HG03342 (cell line): ENCODE measurements around the gene ENDOD1.
"Not testable (repeated sequence)": the region's sequence is repeated elsewhere in the genome, so short reads cannot be mapped to it uniquely, and the experiment has no call there.

Source experiments
- ATAC-seq: cut with Tn5 transposase; IDR thresholded peaks from one replicate; pipeline ENCODE4 v1.9.1; 2021; ENCODE audit warnings: mild to moderate bottlenecking, moderate library complexity; ENCODE audit not compliant: unreplicated experiment

The ENDOD1 gene, protein sequence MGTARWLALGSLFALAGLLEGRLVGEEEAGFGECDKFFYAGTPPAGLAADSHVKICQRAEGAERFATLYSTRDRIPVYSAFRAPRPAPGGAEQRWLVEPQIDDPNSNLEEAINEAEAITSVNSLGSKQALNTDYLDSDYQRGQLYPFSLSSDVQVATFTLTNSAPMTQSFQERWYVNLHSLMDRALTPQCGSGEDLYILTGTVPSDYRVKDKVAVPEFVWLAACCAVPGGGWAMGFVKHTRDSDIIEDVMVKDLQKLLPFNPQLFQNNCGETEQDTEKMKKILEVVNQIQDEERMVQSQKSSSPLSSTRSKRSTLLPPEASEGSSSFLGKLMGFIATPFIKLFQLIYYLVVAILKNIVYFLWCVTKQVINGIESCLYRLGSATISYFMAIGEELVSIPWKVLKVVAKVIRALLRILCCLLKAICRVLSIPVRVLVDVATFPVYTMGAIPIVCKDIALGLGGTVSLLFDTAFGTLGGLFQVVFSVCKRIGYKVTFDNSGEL

DNA sequence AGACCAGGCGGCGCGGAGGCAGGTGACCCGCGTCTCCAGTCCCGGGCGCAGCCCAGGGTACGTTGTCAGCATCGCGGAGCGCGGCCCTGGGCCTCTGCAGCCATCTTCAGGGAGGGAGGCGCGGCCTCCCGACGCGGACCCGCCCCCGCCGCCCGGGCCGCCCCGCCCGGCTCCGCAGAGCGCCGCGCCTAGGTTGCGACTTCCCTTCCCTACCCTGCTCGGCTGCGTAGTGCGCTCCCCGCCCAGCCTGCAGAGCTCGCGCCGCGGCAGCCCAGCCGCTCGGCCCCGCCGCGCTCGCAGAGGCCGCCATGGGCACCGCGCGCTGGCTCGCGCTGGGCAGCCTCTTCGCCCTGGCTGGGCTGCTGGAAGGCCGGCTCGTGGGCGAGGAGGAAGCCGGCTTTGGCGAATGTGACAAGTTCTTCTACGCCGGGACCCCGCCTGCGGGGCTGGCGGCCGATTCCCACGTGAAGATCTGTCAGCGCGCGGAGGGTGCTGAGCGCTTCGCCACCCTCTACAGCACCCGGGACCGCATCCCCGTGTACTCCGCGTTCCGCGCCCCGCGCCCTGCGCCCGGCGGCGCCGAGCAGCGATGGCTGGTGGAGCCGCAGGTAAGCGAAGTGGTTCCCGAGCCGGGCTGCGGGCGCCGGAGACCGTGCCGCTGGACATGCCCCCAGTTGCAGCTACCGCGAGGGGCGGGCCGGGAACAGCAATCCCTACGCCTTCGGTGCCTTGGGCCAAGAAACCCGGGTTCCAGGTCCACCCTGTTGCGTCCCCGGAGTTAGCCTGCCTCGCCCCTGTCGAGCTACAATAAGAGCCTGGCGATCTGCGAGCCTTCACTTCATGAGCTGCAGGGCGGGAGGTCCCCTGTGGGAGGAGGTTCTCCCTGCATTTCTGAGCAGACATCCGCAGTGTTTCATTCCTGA lies at the start of gene ENDOD1:
Gene ENDOD1 (plus strand): TSS at position 227 of the 923 bp plus-strand sequence. CDS start 82 bp downstream, at position 309.
- ATAC-seq, result peak; percentile 89

DNA sequence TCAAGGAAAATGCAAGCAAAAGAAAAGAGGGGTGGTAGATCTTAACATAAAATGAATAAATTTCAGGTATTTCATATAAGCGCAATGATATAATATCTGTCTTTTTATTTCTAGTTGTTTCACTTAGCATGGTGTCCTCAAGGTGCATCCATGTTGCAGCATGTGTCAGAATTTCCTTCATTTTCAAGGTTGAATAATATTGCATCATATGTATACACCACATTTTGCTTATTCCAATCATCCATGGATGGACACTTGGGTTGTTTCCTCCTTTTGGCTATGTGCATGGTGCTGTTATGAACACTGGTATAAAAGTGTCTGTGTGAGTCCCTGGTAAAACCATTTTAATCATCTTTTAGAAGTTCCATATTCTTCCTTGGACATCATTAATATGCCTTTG lies 47.4 kb upstream of the ENDOD1 start:
- no peak for ATAC-seq

DNA sequence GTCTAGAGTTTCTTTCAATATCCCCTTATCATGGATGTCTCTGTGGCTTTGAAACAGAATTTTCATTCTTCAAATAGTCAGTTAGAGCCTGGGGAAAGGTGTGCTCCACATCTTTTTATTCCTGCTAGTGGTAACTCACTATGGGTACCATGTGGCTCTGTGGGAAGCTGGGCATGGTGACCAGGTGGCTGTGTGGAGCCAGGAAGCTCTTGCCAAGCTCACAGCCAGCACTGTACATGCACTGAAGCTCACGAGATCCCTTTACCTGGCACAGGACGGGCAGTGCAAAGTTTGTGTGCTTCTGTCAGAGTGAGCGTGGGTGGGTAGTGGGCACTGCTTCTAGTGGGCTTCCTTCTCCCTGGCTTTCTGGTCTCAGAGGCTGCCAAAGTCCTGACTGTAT lies 46.7 kb upstream of the ENDOD1 start:
- no peak for ATAC-seq

DNA sequence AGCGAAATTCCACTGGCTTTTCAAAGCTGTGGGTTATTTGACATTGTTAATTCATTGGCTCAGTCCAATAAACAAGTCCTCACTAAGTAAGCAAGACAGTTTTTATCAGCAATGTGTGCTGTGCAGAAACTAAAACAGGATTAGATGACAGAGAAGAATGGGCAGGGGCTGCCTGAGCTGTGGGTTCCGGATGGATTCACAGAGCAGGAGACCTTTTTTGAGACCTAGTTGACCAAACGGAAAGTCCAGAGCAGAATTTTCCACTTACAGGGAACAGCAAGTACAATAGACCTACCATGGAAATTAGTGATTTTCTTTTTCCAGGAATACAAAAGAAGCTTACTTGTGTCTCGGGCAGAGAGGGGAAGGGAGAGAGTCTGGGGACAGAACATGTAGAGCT lies 45.6 kb upstream of the ENDOD1 start:
- no peak for ATAC-seq

DNA sequence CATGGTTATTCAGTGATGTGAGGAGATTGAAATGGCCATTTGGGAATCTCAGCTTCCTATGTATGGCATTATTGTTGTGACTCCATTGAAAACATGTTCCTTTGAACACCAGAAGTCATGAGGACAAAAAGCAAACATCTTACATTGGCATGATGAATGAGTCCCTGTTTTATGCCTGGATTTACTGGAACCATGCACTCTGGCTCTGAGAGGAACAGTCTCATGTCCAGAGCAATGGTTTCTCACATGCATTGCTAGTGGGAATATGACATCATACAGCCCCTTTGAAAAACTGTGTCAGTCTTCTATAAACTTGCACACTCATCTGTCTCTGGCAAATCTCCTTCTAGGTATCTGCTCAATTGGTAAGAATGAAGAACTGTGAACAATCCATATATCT lies 43.8 kb upstream of the ENDOD1 start:
- ATAC-seq, result no peak

DNA sequence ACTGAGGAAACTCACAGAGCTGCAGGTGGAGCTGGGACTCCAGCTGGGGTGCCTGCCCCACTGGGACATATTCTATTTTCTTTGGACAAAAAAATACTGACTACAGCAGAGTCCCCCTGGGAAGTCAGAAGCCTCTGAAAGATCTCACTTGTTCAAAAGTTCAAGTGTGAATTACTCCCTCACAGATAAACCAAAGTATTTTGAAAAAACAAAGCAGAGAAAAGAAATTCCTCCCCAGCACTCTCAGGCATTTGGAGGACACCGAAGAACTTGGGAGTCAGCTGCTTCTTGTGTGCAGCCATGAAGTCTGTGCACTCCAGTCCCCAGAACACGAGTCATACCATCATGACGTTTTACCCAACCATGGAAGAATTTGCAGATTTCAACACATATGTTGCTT lies 40.5 kb upstream of the ENDOD1 start, which contains the start of gene KDM4F:
Gene KDM4F (plus strand): TSS at position 301 of the 400 bp plus-strand sequence.
- ATAC-seq, result not testable (repeated sequence)

DNA sequence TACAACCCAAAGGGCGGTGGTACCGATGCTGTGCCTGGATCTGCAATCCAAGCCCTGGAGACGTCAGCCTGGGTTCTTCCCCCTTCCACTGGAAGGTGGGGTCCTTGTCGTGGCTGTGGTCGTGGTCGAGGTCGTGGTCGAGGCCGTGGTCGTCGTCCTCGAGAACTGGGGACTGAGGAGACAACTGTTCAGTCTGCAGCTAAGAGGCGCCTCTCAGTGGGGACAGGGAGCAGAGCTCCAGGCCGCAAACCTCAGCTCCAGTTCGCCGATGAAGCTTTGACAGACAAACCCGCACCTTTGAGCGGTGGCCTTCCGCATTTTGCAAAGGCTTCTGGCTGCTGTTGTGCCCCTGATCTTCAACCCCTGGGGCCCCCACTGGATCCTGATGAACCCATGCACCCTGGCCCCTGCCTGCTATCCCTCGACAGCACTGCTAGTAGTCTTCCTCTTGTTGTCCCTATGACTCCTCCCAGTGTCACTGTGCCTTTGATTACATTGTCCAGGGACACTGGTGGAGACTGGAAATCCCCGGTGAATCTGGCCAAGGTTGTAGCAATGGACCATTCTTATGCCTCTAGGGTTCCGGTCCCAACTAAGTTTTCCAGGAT lies 38.9 kb upstream of the ENDOD1 start:
- ATAC-seq, result no peak

DNA sequence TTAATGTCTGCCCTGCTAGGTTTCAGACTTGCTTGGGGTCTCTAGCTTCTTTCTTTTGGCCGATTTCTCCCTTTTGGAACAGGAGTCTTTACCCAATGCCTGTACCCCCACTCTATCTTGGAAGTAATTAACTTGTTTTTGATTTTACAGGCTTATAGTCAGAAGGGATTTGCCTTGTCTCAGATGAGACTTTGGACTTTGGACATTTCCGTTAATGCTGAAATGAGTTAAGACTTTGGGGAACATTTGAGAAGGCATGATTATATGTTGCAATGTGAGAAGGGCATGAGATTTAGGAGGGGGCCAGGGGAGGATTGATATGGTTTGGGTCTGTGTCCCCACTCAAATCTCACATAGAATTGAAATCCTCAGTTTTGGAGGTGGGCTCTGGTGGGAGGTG lies 35.3 kb upstream of the ENDOD1 start:
- no peak for ATAC-seq

DNA sequence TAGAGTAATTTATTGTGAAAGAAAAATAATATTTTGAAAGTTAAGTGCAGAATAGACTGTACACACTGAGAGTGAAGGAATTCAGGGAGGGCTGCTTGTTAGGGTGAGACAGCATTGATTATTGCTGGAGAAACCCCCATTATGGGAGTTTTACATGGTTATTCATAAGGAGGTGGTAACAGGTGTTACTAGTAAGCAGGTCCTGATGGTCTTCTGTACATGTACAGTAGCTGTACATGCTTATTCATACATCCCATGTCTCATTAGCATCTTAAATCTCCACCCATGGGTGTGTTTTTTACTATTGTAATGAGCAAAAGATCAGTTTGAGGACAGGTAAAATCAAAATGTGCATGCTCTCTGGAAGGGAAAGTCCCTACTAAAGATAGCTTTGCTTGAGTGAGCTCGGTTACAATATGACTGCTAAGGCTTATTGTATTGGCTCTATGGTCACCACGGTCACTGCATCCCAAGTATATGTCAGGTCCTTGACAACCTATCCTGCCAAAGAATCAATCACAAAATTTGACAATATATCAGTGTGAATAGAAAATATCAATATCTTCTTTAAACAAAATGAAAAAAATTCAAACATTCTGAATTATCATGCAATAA lies 34.3 kb upstream of the ENDOD1 start:
- peak; percentile 97 for ATAC-seq

DNA sequence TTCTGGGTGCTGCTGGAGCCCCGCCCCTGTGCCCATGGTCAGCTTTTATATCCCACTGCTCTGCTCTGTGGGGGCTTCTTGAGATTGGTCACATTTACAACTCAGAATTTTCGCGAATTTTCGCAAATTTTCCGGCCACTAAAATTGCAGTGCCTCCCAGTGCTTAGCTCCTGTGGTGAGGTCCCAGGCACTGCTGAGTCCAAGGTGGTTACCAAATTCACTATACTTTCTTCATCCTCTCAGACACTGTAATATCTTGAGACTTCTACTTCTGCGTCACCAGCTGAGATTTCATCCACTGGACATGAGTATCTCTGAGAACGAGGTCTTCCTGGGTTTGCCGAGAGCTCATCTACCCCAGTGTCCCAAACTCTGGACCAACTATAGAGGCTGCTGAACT lies 31.7 kb upstream of the ENDOD1 start:
- ATAC-seq, result no peak

DNA sequence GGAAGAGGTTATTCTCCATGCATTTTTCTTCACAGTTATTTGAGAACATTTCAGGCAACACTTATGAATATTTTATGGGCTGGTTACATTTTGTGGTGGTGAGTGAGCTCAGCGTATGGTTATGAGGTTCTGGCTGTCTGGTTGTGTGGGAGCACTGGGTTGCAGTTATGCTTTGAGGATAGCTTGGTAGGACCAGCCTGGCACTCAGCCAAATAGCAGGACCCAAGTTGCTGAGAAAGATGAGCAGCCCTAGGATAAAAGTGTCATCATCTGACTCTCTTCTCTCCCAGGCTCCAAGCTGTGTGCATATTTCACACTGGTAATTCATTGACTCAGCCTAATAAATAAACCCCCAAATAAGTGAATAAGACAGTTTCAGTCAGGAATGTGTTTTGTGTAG lies 31.0 kb upstream of the ENDOD1 start:
- ATAC-seq, result no peak

DNA sequence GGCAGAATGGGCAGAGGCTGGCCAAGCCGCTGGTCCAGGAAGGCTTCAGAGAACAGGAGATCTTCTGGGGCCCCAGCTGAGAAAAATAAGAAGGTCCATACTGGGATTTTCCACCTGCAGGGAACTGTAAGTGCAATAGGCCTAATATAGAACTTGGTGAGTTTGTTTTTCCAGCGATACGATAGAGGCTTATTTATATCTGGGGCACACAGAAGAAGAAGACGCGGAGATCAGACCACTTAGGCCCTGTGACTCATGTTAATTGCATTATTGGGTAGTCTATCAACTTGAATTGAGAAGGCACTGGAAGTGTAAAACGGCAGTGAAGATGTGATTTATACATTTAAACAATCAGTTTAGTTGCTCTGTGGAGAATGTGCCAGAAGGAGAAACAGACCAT lies 30.6 kb upstream of the ENDOD1 start:
- no peak for ATAC-seq

DNA sequence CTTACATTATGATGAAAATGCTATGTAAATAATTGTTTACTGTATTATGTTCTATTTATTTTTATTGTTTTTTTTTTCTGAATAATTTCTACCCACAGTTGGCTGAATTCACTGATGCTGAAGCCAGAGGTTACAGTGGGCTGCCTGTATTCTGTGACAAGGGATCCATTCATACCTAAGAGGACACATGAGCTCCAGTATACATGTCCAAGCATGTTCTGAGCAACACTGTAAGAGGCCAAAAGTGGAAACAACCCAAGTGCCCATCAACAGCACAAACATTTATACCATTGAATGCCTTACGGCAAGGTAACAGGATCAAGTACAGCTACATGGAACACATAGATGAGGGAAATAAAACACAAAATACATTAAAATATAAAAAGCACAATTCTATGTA lies 24.3 kb upstream of the ENDOD1 start:
- no peak for ATAC-seq

DNA sequence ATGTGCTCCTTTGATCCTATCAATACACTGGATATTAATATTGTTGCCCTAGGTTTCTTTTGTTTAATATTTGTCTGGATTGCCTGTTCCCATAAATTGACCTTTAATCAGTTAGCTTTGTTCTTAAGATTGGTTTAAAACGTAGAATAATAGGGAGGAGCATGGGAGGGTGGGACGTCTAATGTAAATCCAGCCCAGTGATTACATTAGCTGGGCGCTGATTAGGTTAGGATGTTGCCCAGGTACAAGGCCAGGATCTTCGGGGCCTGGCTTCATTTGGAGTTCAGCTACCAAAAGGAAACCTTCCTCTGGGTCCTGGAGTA lies 23.0 kb upstream of the ENDOD1 start, which contains the start of gene SRSF8:
Gene SRSF8 (plus strand): TSS at position 204 of the 323 bp plus-strand sequence. CDS start 308 bp downstream, outside the sequence.
- ATAC-seq, result peak; percentile 35

DNA sequence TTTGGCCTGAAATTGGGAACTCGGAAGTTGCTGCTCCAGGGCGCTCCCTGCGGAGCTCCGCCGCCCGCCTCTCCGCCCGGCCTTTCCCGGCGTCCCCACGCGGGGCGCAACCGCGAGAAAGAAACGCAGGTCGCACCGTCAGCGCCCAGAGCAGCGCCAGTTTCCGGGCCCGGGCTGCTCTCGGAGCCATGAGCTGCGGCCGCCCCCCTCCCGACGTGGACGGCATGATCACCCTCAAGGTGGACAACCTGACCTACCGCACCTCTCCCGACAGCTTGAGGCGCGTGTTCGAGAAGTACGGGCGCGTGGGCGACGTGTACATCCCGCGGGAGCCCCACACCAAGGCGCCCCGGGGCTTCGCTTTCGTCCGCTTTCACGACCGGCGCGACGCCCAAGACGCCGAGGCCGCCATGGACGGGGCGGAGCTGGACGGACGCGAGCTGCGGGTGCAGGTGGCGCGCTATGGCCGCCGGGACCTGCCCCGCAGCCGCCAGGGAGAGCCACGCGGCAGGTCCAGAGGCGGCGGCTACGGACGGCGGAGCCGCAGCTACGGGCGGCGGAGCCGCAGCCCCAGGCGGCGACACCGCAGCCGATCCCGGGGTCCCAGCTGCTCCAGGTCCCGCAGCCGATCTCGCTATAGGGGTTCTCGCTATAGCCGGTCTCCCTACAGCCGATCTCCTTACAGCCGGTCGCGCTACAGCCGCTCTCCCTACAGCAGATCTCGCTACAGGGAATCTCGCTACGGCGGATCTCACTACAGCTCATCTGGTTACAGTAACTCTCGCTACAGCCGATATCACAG lies 22.4 kb upstream of the ENDOD1 start:
- ATAC-seq, result peak; percentile 52

DNA sequence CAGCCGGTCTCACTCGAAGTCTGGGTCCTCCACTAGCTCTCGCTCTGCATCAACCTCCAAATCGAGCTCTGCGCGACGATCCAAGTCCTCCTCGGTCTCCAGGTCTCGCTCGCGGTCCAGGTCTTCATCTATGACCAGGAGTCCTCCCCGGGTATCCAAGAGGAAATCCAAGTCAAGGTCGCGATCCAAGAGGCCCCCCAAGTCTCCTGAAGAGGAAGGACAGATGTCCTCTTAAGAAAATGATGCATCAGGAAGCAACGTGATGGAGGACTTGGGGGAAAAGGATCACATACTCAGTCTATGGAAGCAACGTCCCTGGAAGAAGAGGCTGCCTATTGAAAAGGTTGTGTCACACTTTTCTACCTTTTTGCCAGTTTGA lies 21.8 kb upstream of the ENDOD1 start:
- ATAC-seq, result no peak

DNA sequence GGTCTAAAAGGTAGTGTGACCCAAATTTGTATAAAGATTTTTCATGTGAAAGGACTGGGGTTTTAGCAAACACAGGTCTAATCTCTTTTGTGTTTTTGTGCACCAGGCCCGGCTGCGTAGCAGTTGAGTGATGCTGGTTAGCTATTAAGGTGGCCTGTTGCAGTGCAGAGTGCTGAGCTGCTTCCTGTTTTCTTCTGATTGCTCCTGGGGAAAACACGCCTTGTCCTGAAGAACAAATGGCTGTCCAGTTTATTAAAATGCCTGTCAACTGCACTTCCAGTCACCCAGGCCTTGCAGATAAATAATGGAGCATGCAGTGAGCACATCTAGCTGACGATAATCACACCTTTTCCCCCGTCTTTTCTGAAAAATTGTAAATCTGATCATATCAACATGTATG lies 21.1 kb upstream of the ENDOD1 start:
- peak; percentile 73 for ATAC-seq

DNA sequence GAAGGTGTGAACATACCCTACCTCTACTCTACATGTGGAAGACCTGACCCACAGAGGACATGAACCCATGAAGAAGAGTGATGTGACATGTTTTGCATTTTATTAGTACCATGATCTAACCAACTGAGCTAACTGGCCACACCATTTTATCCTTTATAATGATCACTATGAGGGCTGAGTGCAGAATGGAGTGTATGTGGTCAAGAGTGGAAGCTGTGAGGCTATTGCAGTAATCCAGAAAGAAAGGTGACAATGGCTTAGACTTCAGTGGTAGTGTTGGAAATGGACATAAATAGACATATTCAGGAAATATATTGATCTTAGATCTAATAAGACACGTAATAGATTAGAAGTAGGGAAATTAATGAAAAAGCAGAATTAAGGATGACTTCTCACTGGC lies 19.2 kb upstream of the ENDOD1 start:
- ATAC-seq, result no peak

DNA sequence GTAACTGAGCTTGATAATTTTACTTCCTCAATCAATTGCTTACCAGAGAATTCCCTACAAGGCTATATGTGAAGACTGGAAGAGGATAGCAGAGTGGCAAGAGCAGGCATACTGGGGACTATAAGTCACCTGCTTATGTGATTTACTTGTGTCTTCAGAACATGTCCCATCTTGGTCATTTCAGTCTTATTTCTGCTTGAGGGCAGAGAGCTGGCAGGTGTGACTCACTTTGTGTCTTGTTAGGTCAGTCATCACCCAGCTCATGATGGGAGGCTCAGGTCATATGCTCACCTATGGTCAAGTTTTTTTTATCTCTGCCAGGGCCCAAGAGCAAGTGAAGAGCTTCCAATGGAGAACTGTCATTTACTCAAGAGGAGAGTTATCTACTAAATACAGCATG lies 16.7 kb upstream of the ENDOD1 start:
- ATAC-seq, result no peak
